PC-3 (cell line): ENCODE results near the gene FSTL1. TPM values are rescaled to one million over a fixed set of nuclear protein-coding genes. Genes with fewer than 3 reads are reported as not detected.

Experiments used
- ATAC-seq: fragments of 200-7000 bp; cut with Tn5 transposase; 2 replicates; pipeline ENCODE4 v1.9.1; 2020; ENCODE audit warnings: mild to moderate bottlenecking, moderate library complexity
- BruUV-seq: library from RNA; stranded (reverse); fragments of 400-500 nt; replicated peaks from 2 replicates; lab custom pipeline; 2021; lab: Mats Ljungman, UMichigan
- CTCF ChIA-PET: fragments of 300-600 bp; sonication (Branson Sonifier 250); formaldehyde crosslinking; loops from one replicate; lab custom pipeline; 2022; ENCODE audit warnings: antibody characterized with exemption; lab: Charles Lee
- POLR2A ChIA-PET: fragments of 300-600 bp; sonication (Branson Sonifier 250); formaldehyde crosslinking; loops from one replicate; lab custom pipeline; 2022; ENCODE audit warnings: antibody characterized with exemption; ENCODE audit not compliant: unreplicated experiment; lab: Charles Lee
- DNase-seq: peaks from one replicate; pipeline ENCODE4 v3.0.0-alpha.2; 2015
- H2AFZ ChIP-seq: fragments of 300-600 bp; sonication (generic); 2 replicates; pipeline ENCODE4 v1.6.0; 2016; ENCODE audit warnings: antibody characterized with exemption, low read length
- H3F3A ChIP-seq: fragments of 300-600 bp; sonication (generic); one replicate; pipeline ENCODE4 v1.6.0; 2017; ENCODE audit warnings: antibody characterized with exemption, low read length, control low read depth, mild to moderate bottlenecking; ENCODE audit not compliant: unreplicated experiment
- H3K27ac ChIP-seq: fragments of 300-600 bp; sonication (generic); 2 replicates; pipeline ENCODE4 v1.5.1; 2016; ENCODE audit warnings: mild to moderate bottlenecking, low read length
- H3K27me3 ChIP-seq: fragments of 300-600 bp; sonication (generic); 2 replicates; pipeline ENCODE4 v1.6.1; 2016; ENCODE audit warnings: low read length, mixed read lengths
- H3K36me3 ChIP-seq: fragments of 300-600 bp; sonication (generic); 2 replicates; pipeline ENCODE4 v1.6.1; 2016; ENCODE audit warnings: low read depth, mixed run types, low read length, mixed read lengths
- H3K4me1 ChIP-seq: fragments of 300-600 bp; sonication (generic); 2 replicates; pipeline ENCODE4 v1.5.1; 2016; ENCODE audit warnings: low read length; ENCODE audit not compliant: insufficient read depth
- H3K4me2 ChIP-seq: fragments of 300-600 bp; sonication (generic); 2 replicates; pipeline ENCODE4 v1.6.0; 2016; ENCODE audit warnings: low read length
- H3K4me3 ChIP-seq: fragments of 300-600 bp; sonication (generic); 2 replicates; pipeline ENCODE4 v1.5.1; 2016; ENCODE audit warnings: mild to moderate bottlenecking, low read length, mixed read lengths
- H3K79me2 ChIP-seq: fragments of 300-600 bp; sonication (generic); 2 replicates; pipeline ENCODE4 v1.6.1; 2017; ENCODE audit warnings: low read length, mixed read lengths
- H3K9ac ChIP-seq: fragments of 300-600 bp; sonication (generic); 2 replicates; pipeline ENCODE4 v1.6.0; 2016; ENCODE audit warnings: mild to moderate bottlenecking, low read length
- H3K9me2 ChIP-seq: fragments of 300-600 bp; sonication (generic); replicated peaks from 2 replicates; pipeline ENCODE4 v1.6.1; 2016; ENCODE audit warnings: mixed run types, low read length, mixed read lengths
- H3K9me3 ChIP-seq: fragments of 300-600 bp; sonication (generic); 2 replicates; pipeline ENCODE4 v1.6.1; 2016; ENCODE audit warnings: low read length, mixed read lengths
- H4K20me1 ChIP-seq: fragments of 300-600 bp; sonication (generic); 2 replicates; pipeline ENCODE4 v1.6.1; 2016; ENCODE audit warnings: low read length, mixed read lengths
- CTCF ChIP-seq: fragments of 300-600 bp; sonication (generic); conservative IDR thresholded peaks from 2 replicates; pipeline ENCODE4 v1.5.1; 2017; ENCODE audit warnings: antibody characterized with exemption, low read depth, mild to moderate bottlenecking, low read length
- EZH2 ChIP-seq: fragments of 300-600 bp; sonication (generic); IDR thresholded peaks from one replicate; pipeline ENCODE4 v1.6.1; 2017; ENCODE audit warnings: antibody characterized with exemption, mild to moderate bottlenecking, low read length; ENCODE audit not compliant: unreplicated experiment
- EZH2phosphoT487 ChIP-seq: fragments of 300-600 bp; sonication (generic); IDR thresholded peaks from 2 replicates; pipeline ENCODE4 v1.6.1; 2018; ENCODE audit warnings: mild to moderate bottlenecking, antibody characterized with exemption, low read length, borderline replicate concordance
- intact Hi-C: fragments of 100-400 bp; cut with micrococcal nuclease; formaldehyde crosslinking; loops from 2 replicates; pipeline ENCODE4 v1.9.0; 2023
- total RNA-seq: library from RNA; depleted of rRNA; stranded (reverse); fragments of >200 nt; gene quantifications from 2 replicates; pipeline ENCODE4 v1.2.3, GENCODE V29; 2014

The FSTL1 gene
- total RNA-seq, 1 experiment from 2014 or later: 178 TPM

- CTCF ChIA-PET: no interaction called here
- no peak overlapping the region for H3K9ac ChIP-seq
- H3K4me3 ChIP-seq: no peak overlapping the region
- H3K4me2 ChIP-seq: no peak overlapping the region
- H3F3A ChIP-seq: no peaks in the 10 kb centered on the region
- ATAC-seq (no peak), DNase-seq (peak; percentile 25)
- no peaks in the 10 kb centered on the region for H4K20me1 ChIP-seq
- H3K27ac ChIP-seq: no peak overlapping the region
- intact Hi-C loops: no loop called here
- POLR2A ChIA-PET: no interaction called here
- no peak overlapping the region for H2AFZ ChIP-seq
- H3K9me3 ChIP-seq: no peaks in the 10 kb centered on the region
- H3K27me3 ChIP-seq: no peaks in the 10 kb centered on the region
- 0 out of 2 replicates have a peak, but pooled peaks cover 7% of the 10 kb centered on the region for H3K4me1 ChIP-seq
- no peak for TF ChIP-seq CTCF
- TF ChIP-seq EZH2: no peak
- no peak for TF ChIP-seq EZH2phosphoT487
- BruUV-seq: no TSS peak
- no peaks in the 10 kb centered on the region for H3K79me2 ChIP-seq
- no peaks in the 10 kb centered on the region for H3K9me2 ChIP-seq
- H3K36me3 ChIP-seq: no peaks in the 10 kb centered on the region
Measured at GRCh38 chr3:120487191-120487650, 36.4 kb upstream of the FSTL1 start.

- Histone ChIP-seq H3K4me3 (no peak overlapping the region), H4K20me1 (no peaks in the 10 kb centered on the region), H3F3A (no peaks in the 10 kb centered on the region), H3K4me1 (no peaks in the 10 kb centered on the region), H3K36me3 (no peaks in the 10 kb centered on the region), H3K9me3 (no peaks in the 10 kb centered on the region), H3K9ac (no peak overlapping the region), H3K9me2 (no peaks in the 10 kb centered on the region), H3K4me2 (no peak overlapping the region), H3K79me2 (no peaks in the 10 kb centered on the region), H3K27ac (no peak overlapping the region), H3K27me3 (no peaks in the 10 kb centered on the region), H2AFZ (no peak overlapping the region)
- CTCF ChIA-PET: no interaction called here
- intact Hi-C loops: no loop called here
- no TSS peak for BruUV-seq
- no peak for DNase-seq
- POLR2A ChIA-PET: no interaction called here
- ATAC-seq: no peak
- TF ChIP-seq CTCF: no peak
- no peak for TF ChIP-seq EZH2phosphoT487
- no peak for TF ChIP-seq EZH2
Measured at GRCh38 chr3:120481081-120481480, 30.3 kb upstream of the FSTL1 start.

GRCh38 chr3:120477781-120478180 lies 27.0 kb upstream of the FSTL1 start:
- Histone ChIP-seq H3K4me2 (no peak overlapping the region), H3K9me2 (no peaks in the 10 kb centered on the region), H3K9ac (no peak overlapping the region), H3K9me3 (no peaks in the 10 kb centered on the region), H4K20me1 (no peaks in the 10 kb centered on the region), H3K4me1 (no peaks in the 10 kb centered on the region), H3K27me3 (no peaks in the 10 kb centered on the region), H3K79me2 (no peaks in the 10 kb centered on the region), H3K27ac (no peak overlapping the region), H2AFZ (no peak overlapping the region), H3F3A (no peaks in the 10 kb centered on the region), H3K4me3 (no peak overlapping the region), H3K36me3 (no peaks in the 10 kb centered on the region)
- no peak for DNase-seq
- CTCF ChIA-PET: no interaction called here
- BruUV-seq: no TSS peak
- POLR2A ChIA-PET: no interaction called here
- TF ChIP-seq EZH2: no peak
- no peak for TF ChIP-seq EZH2phosphoT487
- TF ChIP-seq CTCF: no peak
- no peak for ATAC-seq
- intact Hi-C loops: no loop called here
